HCT116 (cell line): ENCODE data around the gene LRPPRC. TPM values are rescaled to one million over a fixed set of nuclear protein-coding genes. Genes with fewer than 3 reads are reported as not detected.

Experiments
- ATAC-seq: fragments of 200-7000 bp; cut with Tn5 transposase; 2 replicates; pipeline ENCODE4 v1.9.1; 2020; ENCODE audit warnings: mild to moderate bottlenecking, moderate library complexity
- BruUV-seq: library from RNA; stranded (reverse); fragments of 400-500 nt; replicated peaks from 2 replicates; lab custom pipeline; 2021; lab: Mats Ljungman, UMichigan
- CTCF ChIA-PET: fragments of 300-600 bp; sonication (Branson Sonifier 250); formaldehyde crosslinking; loops from one replicate; lab custom pipeline; 2021; ENCODE audit warnings: antibody characterized with exemption; lab: Charles Lee
- POLR2A ChIA-PET: fragments of 300-600, 350-600 bp; sonication (Branson Sonifier 250); formaldehyde crosslinking; loops from one replicate; lab custom pipeline; 2021; ENCODE audit warnings: antibody characterized with exemption; lab: Charles Lee
- RAD21 ChIA-PET, 2 experiments: fragments of 300-600 bp; sonication (Branson Sonifier 250); formaldehyde crosslinking; loops; one replicate each; lab custom pipeline; 2023; ENCODE audit warnings: low total read pairs in 2 of 2; ENCODE audit not compliant: uncharacterized antibody in 2 of 2, unreplicated experiment in 2 of 2, low non-redundant PET in 1 of 2; lab: Charles Lee
- DNase-seq: peaks from one replicate; pipeline ENCODE4 v3.0.0-alpha.2; 2010; ENCODE audit warnings: low read depth, low spot score
- H2AFZ ChIP-seq: fragments of 200-600 bp; shearing (Covaris generic), sonication (generic); 2 replicates; pipeline ENCODE4 v1.6.1; 2017; ENCODE audit warnings: low read depth, mixed run types, mixed read lengths, antibody characterized with exemption, low read length; ENCODE audit not compliant: poor library complexity, severe bottlenecking
- H3K27ac ChIP-seq: 2 replicates; pipeline ENCODE4 v1.5.1; 2012; ENCODE audit warnings: low read depth, low read length
- H3K27me3 ChIP-seq: fragments of 200-600 bp; sonication (generic); 2 replicates; pipeline ENCODE4 v1.6.1; 2016; ENCODE audit warnings: mixed run types, low read length, mixed read lengths; ENCODE audit not compliant: insufficient read depth
- H3K36me3 ChIP-seq, 2 experiments: fragments of 200-500 bp in 1 of 2; fragments of 200-600 bp in 1 of 2; sonication (Bioruptor generic) in 1 of 2; sonication (generic) in 1 of 2; 2 replicates each; pipeline versions ENCODE4 v1.5.1 to v1.6.1; 2014 to 2016; ENCODE audit warnings: low read length in 2 of 2, inconsistent platforms in 1 of 2, mixed read lengths in 1 of 2, mixed run types in 1 of 2; ENCODE audit not compliant: insufficient read depth in 2 of 2, control insufficient read depth in 1 of 2
- H3K4me1 ChIP-seq, 2 experiments: fragments of 200-600 bp in 1 of 2; sonication (generic) in 1 of 2; 2 replicates each; pipeline versions ENCODE4 v1.5.1 to v1.6.1; 2012 to 2017; ENCODE audit warnings: low read length in 2 of 2, inconsistent platforms in 1 of 2, mild to moderate bottlenecking in 1 of 2, mixed read lengths in 1 of 2, mixed run types in 1 of 2, moderate library complexity in 1 of 2; ENCODE audit not compliant: insufficient read depth in 2 of 2, control insufficient read depth in 1 of 2
- H3K4me2 ChIP-seq: fragments of 200-600 bp; sonication (generic); 2 replicates; pipeline ENCODE4 v1.6.1; 2017; ENCODE audit warnings: mixed run types, low read length, mixed read lengths
- H3K4me3 ChIP-seq, 2 experiments: fragments of 200-600 bp in 1 of 2; sonication (generic) in 1 of 2; replicated peaks in 1 of 2; 2 replicates each; pipeline ENCODE4 v1.5.1; 2011 to 2016; ENCODE audit warnings: low read length in 2 of 2, control low read depth in 1 of 2, low read depth in 1 of 2, mild to moderate bottlenecking in 1 of 2, mixed read lengths in 1 of 2, mixed run types in 1 of 2
- H3K79me2 ChIP-seq: fragments of 200-600 bp; sonication (generic); 2 replicates; pipeline ENCODE4 v1.6.1; 2017; ENCODE audit warnings: mild to moderate bottlenecking, mixed run types, low read length, moderate library complexity, mixed read lengths; ENCODE audit not compliant: insufficient read depth
- H3K9ac ChIP-seq: fragments of 200-600 bp; sonication (generic); 2 replicates; pipeline ENCODE4 v1.6.1; 2016; ENCODE audit warnings: low read length, mixed read lengths
- H3K9me2 ChIP-seq: fragments of 200-600 bp; sonication (generic), shearing (Covaris generic); 2 replicates; pipeline ENCODE4 v1.6.1; 2017; ENCODE audit warnings: mixed run types, mild to moderate bottlenecking, moderate library complexity; ENCODE audit not compliant: insufficient read depth
- H3K9me3 ChIP-seq, 2 experiments: fragments of 200-500 bp in 1 of 2; fragments of 200-600 bp in 1 of 2; sonication (Bioruptor generic) in 1 of 2; sonication (generic) in 1 of 2; 2 replicates each; pipeline ENCODE4 v1.6.1; 2014 to 2017; ENCODE audit warnings: low read length in 2 of 2, mixed read lengths in 2 of 2, inconsistent platforms in 1 of 2, low read depth in 1 of 2, mild to moderate bottlenecking in 1 of 2, mixed run types in 1 of 2, moderate library complexity in 1 of 2; ENCODE audit not compliant: control insufficient read depth in 1 of 2, insufficient read depth in 1 of 2
- H4K20me1 ChIP-seq: fragments of 200-600 bp; sonication (generic), shearing (Covaris generic); 2 replicates; pipeline ENCODE4 v1.6.1; 2017; ENCODE audit warnings: mixed run types, mild to moderate bottlenecking, moderate library complexity; ENCODE audit not compliant: insufficient read depth
- ELF1 ChIP-seq: IDR thresholded peaks from 2 replicates; pipeline ENCODE4 v1.6.1; 2012; ENCODE audit warnings: low read depth, borderline replicate concordance
- SRF ChIP-seq: IDR thresholded peaks from 2 replicates; pipeline ENCODE4 v1.6.1; 2012; ENCODE audit warnings: low read depth
- YY1 ChIP-seq: IDR thresholded peaks from 2 replicates; pipeline ENCODE4 v1.6.1; 2011; ENCODE audit warnings: low read length, low read depth, moderate library complexity, mild to moderate bottlenecking; ENCODE audit not compliant: insufficient replicate concordance; ENCODE audit errors: extremely low read depth
- intact Hi-C: fragments of 100-400 bp; cut with micrococcal nuclease; formaldehyde crosslinking; loops from 2 replicates; pipeline ENCODE4 v1.10.0; 2022
- total RNA-seq: library from RNA; stranded (reverse); gene quantifications from one replicate; pipeline ENCODE4 v1.2.1, GENCODE V29; 2021; ENCODE audit not compliant: unreplicated experiment

The LRPPRC gene
- total RNA-seq, 1 experiment from 2014 or later = 210 TPM

- RAD21 ChIA-PET = no interaction called here
- Histone ChIP-seq H3K4me2 (no peak overlapping the region), H3K4me1 (no peaks in the 10 kb centered on the region), H3K79me2 (peaks cover 82% of the 10 kb centered on the region), H3K27ac (no peak overlapping the region), H3K27me3 (no peaks in the 10 kb centered on the region), H3K9me2 (no peaks in the 10 kb centered on the region), H2AFZ (no peak overlapping the region), H4K20me1 (peaks cover 19% of the 10 kb centered on the region; the same call in 1 of the 2 replicates), H3K9me3 (no peaks in the 10 kb centered on the region), H3K9ac (no peak overlapping the region), H3K4me3 (no peak overlapping the region), H3K36me3 (peaks cover 35 to 48% of the 10 kb centered on the region in 2 experiments)
- POLR2A ChIA-PET = no interaction called here
- ATAC-seq (no peak), DNase-seq (no peak)
- intact Hi-C loops = no loop called here
- BruUV-seq = no TSS peak
- TF ChIP-seq SRF = no peak
- no peak for TF ChIP-seq ELF1
- CTCF ChIA-PET = no interaction called here
Measured at GRCh38 chr2:43905371-43905803, 90.4 kb downstream of the LRPPRC start.

GRCh38 chr2:43899589-43899988 lies 96.2 kb downstream of the LRPPRC start:
- ATAC-seq (no peak), DNase-seq (no peak)
- BruUV-seq = no TSS peak
- intact Hi-C loops = no loop called here
- RAD21 ChIA-PET = no interaction called here
- Histone ChIP-seq H3K79me2 (peaks cover 70% of the 10 kb centered on the region), H3K4me2 (no peak overlapping the region), H2AFZ (no peak overlapping the region), H3K27ac (no peak overlapping the region), H3K27me3 (no peaks in the 10 kb centered on the region), H3K4me1 (no peaks in the 10 kb centered on the region), H3K9ac (no peak overlapping the region), H3K4me3 (no peak overlapping the region), H3K9me3 (no peaks in the 10 kb centered on the region), H4K20me1 (peaks cover 25% of the 10 kb centered on the region; the same call in 1 of the 2 replicates), H3K9me2 (no peaks in the 10 kb centered on the region), H3K36me3 (peaks cover 52 to 65% of the 10 kb centered on the region in 2 experiments)
- POLR2A ChIA-PET = no interaction called here
- CTCF ChIA-PET = no interaction called here
- no peak for TF ChIP-seq YY1
